Measurements from ENCODE around the gene VAT1L. TPM values are rescaled to one million over a fixed set of nuclear protein-coding genes. Genes with fewer than 3 reads are reported as not detected.
"Not testable (repeated sequence)": the region's sequence is repeated elsewhere in the genome, so short reads cannot be mapped to it uniquely, and the experiment has no call there.

The VAT1L gene
- total RNA-seq, 1 donor from 2014 or later, result 17.9 TPM

- Mint-ChIP-seq H3K27me3 (ENCODE audit: unreplicated experiment) (peaks cover 8% of the 10 kb centered on the region), H3K4me1 (ENCODE audit: low read depth, unreplicated experiment) (peaks cover 9% of the 10 kb centered on the region), H3K9me3 (ENCODE audit: unreplicated experiment) (peaks cover 3% of the 10 kb centered on the region), H3K4me3 (ENCODE audit: unreplicated experiment) (no peak overlapping the region), H3K27ac (ENCODE audit: unreplicated experiment) (no peak overlapping the region), H3K36me3 (ENCODE audit: unreplicated experiment) (no peaks in the 10 kb centered on the region)
- DNase-seq, result no peak
- TF ChIP-seq, protein P1, sequence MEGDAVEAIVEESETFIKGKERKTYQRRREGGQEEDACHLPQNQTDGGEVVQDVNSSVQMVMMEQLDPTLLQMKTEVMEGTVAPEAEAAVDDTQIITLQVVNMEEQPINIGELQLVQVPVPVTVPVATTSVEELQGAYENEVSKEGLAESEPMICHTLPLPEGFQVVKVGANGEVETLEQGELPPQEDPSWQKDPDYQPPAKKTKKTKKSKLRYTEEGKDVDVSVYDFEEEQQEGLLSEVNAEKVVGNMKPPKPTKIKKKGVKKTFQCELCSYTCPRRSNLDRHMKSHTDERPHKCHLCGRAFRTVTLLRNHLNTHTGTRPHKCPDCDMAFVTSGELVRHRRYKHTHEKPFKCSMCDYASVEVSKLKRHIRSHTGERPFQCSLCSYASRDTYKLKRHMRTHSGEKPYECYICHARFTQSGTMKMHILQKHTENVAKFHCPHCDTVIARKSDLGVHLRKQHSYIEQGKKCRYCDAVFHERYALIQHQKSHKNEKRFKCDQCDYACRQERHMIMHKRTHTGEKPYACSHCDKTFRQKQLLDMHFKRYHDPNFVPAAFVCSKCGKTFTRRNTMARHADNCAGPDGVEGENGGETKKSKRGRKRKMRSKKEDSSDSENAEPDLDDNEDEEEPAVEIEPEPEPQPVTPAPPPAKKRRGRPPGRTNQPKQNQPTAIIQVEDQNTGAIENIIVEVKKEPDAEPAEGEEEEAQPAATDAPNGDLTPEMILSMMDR (IDR thresholded peaks at IDR 0.05; ENCODE audit: partially characterized antibody, unreplicated experiment), result no peak
Measured at GRCh38 chr16:77987810-77988209, 199.4 kb downstream of the VAT1L start.

DNA sequence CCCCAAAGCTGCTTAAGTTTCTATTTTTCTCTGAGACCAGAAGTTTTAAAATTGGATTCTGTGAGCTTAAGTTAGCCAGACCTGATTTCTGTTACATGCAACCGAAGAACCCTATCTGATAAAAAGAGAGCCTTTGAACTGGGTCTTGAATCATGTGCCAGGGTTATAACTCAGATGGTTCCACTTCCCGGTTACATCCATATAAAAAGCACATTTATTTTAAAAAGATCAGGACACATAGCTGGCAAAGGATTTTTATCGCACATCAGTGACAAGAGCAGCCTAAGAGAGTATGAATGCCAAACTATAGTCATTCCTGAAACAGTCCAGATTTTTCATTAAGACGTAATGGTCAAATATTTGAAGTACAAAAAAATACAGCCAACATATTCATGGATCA is 201.5 kb downstream of the VAT1L start:
- Mint-ChIP-seq H3K4me1 (ENCODE audit: low read depth, unreplicated experiment) (peaks cover 15% of the 10 kb centered on the region), H3K4me3 (ENCODE audit: unreplicated experiment) (no peak overlapping the region), H3K9me3 (ENCODE audit: unreplicated experiment) (peaks cover 6% of the 10 kb centered on the region), H3K36me3 (ENCODE audit: unreplicated experiment) (no peaks in the 10 kb centered on the region), H3K27me3 (ENCODE audit: unreplicated experiment) (peaks cover 8% of the 10 kb centered on the region), H3K27ac (ENCODE audit: unreplicated experiment) (no peak overlapping the region)
- DNase-seq, result no peak
- TF ChIP-seq, protein P1 (IDR thresholded peaks at IDR 0.05; ENCODE audit: partially characterized antibody, unreplicated experiment), result no peak

DNA sequence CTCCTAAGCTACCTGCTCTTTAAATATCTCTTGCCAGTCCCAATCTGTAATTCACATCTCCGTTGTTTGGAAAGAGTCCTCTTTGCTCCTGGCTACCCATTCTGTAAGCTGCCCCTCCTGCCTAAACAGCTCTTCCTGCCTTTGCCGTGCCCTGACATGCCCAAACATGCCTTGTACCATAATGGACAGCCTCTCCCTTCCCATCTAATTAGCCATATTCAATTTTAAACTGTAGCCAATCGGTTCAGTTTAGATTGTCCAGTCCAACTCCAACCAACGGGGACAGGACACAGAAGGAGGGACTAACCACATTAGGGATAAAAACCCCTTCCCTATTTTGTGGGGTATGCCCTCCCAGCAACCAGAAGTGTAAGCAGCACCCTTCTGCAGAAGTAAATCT is 203.3 kb downstream of the VAT1L start:
- DNase-seq, result no peak
- Mint-ChIP-seq H3K27me3 (ENCODE audit: unreplicated experiment) (peaks cover 6% of the 10 kb centered on the region), H3K9me3 (ENCODE audit: unreplicated experiment) (peaks cover 6% of the 10 kb centered on the region), H3K27ac (ENCODE audit: unreplicated experiment) (peak overlapping the region; percentile 54), H3K36me3 (ENCODE audit: unreplicated experiment) (peaks cover 13% of the 10 kb centered on the region), H3K4me3 (ENCODE audit: unreplicated experiment) (no peak overlapping the region), H3K4me1 (ENCODE audit: low read depth, unreplicated experiment) (peaks cover 15% of the 10 kb centered on the region)
- TF ChIP-seq, protein P1 (IDR thresholded peaks at IDR 0.05; ENCODE audit: partially characterized antibody, unreplicated experiment), result no peak

DNA sequence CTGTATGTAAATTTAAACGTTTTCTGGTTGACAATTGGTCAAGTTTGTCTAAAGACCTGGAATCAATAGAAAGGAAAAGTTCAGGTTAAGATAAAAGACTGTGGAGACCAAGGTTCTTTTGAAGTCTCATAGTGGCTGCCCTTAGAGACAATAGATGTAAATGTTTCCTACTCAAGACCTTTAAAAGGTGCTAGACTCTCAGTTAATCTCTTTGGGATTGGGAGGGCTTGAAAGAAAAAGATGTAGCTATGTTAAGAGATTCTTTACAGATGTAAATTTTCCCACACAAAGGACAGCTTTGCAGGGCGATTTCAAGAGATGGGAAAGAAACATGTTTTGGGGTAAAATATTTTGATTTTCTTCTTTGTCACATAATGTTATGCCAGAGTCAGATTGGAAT is 204.0 kb downstream of the VAT1L start:
- H3K4me3 Mint-ChIP-seq (ENCODE audit: unreplicated experiment); H3K27me3 Mint-ChIP-seq (ENCODE audit: unreplicated experiment); DNase-seq; H3K9me3 Mint-ChIP-seq (ENCODE audit: unreplicated experiment): not testable (repeated sequence)
- Mint-ChIP-seq H3K27ac (ENCODE audit: unreplicated experiment) (peak overlapping the region; percentile 4), H3K36me3 (ENCODE audit: unreplicated experiment) (peaks cover 18% of the 10 kb centered on the region), H3K4me1 (ENCODE audit: low read depth, unreplicated experiment) (peaks cover 15% of the 10 kb centered on the region)

- peaks cover 3% of the 10 kb centered on the region for H3K27me3 Mint-ChIP-seq (ENCODE audit: unreplicated experiment)
- DNase-seq, result no peak
- peaks cover 10% of the 10 kb centered on the region for H3K9me3 Mint-ChIP-seq (ENCODE audit: unreplicated experiment)
- TF ChIP-seq, protein P1 (IDR thresholded peaks at IDR 0.05; ENCODE audit: partially characterized antibody, unreplicated experiment), result no peak
- peaks cover 18% of the 10 kb centered on the region for H3K36me3 Mint-ChIP-seq (ENCODE audit: unreplicated experiment)
- no peak overlapping the region for H3K4me3 Mint-ChIP-seq (ENCODE audit: unreplicated experiment)
- H3K4me1 Mint-ChIP-seq (ENCODE audit: low read depth, unreplicated experiment), result peaks cover 12% of the 10 kb centered on the region
- peak overlapping the region; percentile 89 for H3K27ac Mint-ChIP-seq (ENCODE audit: unreplicated experiment)
Measured at GRCh38 chr16:77993111-77993985, 205.0 kb downstream of the VAT1L start.

All from glutamatergic neuron (in vitro differentiated cells).